22Rv1 (cell line): ENCODE measurements around the gene B3GLCT.

ENCODE experiments used
- H3K27ac ChIP-seq: fragments of 450-650 bp; 2 replicates; pipeline ENCODE4 v1.5.1; 2017
- CTCF ChIP-seq: fragments of 450-650 bp; IDR thresholded peaks from 2 replicates; pipeline ENCODE4 v1.5.1; 2017; ENCODE audit warnings: mild to moderate bottlenecking
- ZFX ChIP-seq: fragments of 450-650 bp; IDR thresholded peaks from 2 replicates; pipeline ENCODE4 v1.6.1; 2017; ENCODE audit warnings: antibody characterized with exemption, borderline replicate concordance

B3GLCT gene

GRCh38 chr13:31240921-31241320, 41.1 kb downstream of the B3GLCT start:
- TF ChIP-seq ZFX, result no peak
- TF ChIP-seq CTCF, result no peak
- no peak overlapping the region for H3K27ac ChIP-seq

- no peak for TF ChIP-seq ZFX
- no peak for TF ChIP-seq CTCF
These were observed 42.6 kb downstream of the B3GLCT start for GRCh38 chr13:31242367-31242766.

GRCh38 chr13:31242916-31243315, 43.1 kb downstream of the B3GLCT start:
- TF ChIP-seq CTCF, result no peak
- TF ChIP-seq ZFX, result no peak
- no peak overlapping the region for H3K27ac ChIP-seq

More at GRCh38 chr13:31242367-31242766, 42.6 kb downstream of the B3GLCT start:
- H3K27ac ChIP-seq, result no peak overlapping the region

GRCh38 chr13:31245598-31246373, 46.0 kb downstream of the B3GLCT start:
- TF ChIP-seq ZFX (no peak), CTCF (no peak)
- no peak overlapping the region for H3K27ac ChIP-seq

GRCh38 chr13:31246918-31247317, 47.1 kb downstream of the B3GLCT start:
- TF ChIP-seq CTCF, result no peak
- no peak for TF ChIP-seq ZFX
- no peak overlapping the region for H3K27ac ChIP-seq

GRCh38 chr13:31248361-31248760, 48.6 kb downstream of the B3GLCT start:
- no peak overlapping the region for H3K27ac ChIP-seq
- TF ChIP-seq CTCF (no peak), ZFX (no peak)

- H3K27ac ChIP-seq, result no peak overlapping the region
- TF ChIP-seq ZFX, result no peak
- no peak for TF ChIP-seq CTCF
These were observed 49.3 kb downstream of the B3GLCT start for GRCh38 chr13:31248965-31249539.
